ENCODE measurements around the gene CALD1. TPM values are rescaled to one million over a fixed set of nuclear protein-coding genes. Genes with fewer than 3 reads are reported as not detected.
A peak's percentile ranks its signal among the peaks of the same experiment; 100 is the strongest.

Gene CALD1
- polyA plus RNA-seq, 1 donor (not counting 4 experiments of a cell fraction or from before 2014, with no cell fraction given) = 229 TPM

DNA sequence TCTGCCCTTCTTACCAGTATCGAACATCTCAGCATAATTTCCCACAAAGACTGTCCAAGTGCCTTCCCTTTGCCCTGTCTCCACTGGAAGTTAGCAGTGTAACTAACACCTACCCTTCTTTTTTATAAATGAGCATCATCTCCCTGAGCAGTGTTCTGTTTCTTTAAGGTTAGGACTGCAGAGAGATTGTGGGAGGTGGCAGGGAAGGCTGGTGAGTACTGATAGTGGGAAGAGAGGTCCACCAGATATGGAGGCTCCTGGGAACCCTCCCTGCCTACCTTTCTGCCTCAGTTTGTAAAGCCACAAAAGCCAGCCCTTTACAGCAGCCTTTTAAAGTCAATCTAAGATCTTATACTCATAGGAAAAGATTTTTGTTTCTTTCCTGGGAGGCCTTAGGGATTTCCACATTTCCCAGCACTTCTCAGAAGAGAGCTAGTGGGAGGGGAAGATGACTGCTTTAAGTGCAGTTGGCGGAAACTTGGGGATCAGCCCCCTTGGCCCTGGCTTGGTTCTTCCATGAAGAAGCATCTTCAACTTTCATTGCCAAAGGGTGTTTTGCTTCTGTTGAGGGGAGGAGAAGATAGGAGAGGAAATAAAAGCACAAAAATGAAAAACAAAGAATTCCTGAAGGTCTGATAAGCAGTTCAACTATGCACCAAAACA lies 36.6 kb upstream of the CALD1 start:
- H3K9ac ChIP-seq (ENCODE audit: control insufficient read depth, extremely low read depth, insufficient read depth, low read length) = peak overlapping the region; percentile 24
- no peaks in the 10 kb centered on the region for H3K27me3 ChIP-seq (ENCODE audit: control insufficient read depth, extremely low read depth, insufficient read depth, low read length)
- no peaks in the 10 kb centered on the region for H3K36me3 ChIP-seq (ENCODE audit: control insufficient read depth in 2 of 2, extremely low read depth in 1 of 2, insufficient read depth in 2 of 2, low read length in 2 of 2)
- peak overlapping the region; percentile 75 for H3K4me2 ChIP-seq (ENCODE audit: control insufficient read depth, extremely low read depth, insufficient read depth, low read depth, low read length)
- no peak for DNase-seq (ENCODE audit: low read depth, low spot score)
- no peaks in the 10 kb centered on the region for H3K9me3 ChIP-seq (ENCODE audit: control insufficient read depth, low read depth, low read length)
- no peak overlapping the region for H3K4me3 ChIP-seq (ENCODE audit: control insufficient read depth in 2 of 3, extremely low read depth in 1 of 3, insufficient read depth in 2 of 3, low read depth in 1 of 3, low read length in 3 of 3)
- no peak for FAIRE-seq
- TF ChIP-seq EZH2 (IDR thresholded peaks at IDR 0.05; ENCODE audit: low read length) = no peak
- TF ChIP-seq CTCF (optimal IDR thresholded peaks at IDR 0.05 in 1 of 3, IDR thresholded peaks at IDR 0.05 in 1 of 3, conservative IDR thresholded peaks at IDR 0.05 in 1 of 3; ENCODE audit: extremely low read depth in 1 of 3, insufficient read depth in 2 of 3, low read length in 3 of 3) = no peak
- dilution Hi-C loops (cut with MboI; ENCODE audit: extremely low pct_ligation_motif_present, low sequenced_read_pairs) = no loop called here
- peak overlapping the region; percentile 78 for H3K27ac ChIP-seq (ENCODE audit: control insufficient read depth, insufficient read depth, low read length)
- H2AFZ ChIP-seq (ENCODE audit: control insufficient read depth, low read length) = peak overlapping the region; percentile 84
- H3K4me1 ChIP-seq (ENCODE audit: control insufficient read depth, extremely low read depth, insufficient read depth, low read length) = peaks cover 21% of the 10 kb centered on the region
- no peaks in the 10 kb centered on the region for H3K9me1 ChIP-seq (ENCODE audit: control insufficient read depth, extremely low read depth, insufficient read depth, low read length)
- H4K20me1 ChIP-seq (ENCODE audit: control insufficient read depth, extremely low read depth, insufficient read depth, low read length) = no peaks in the 10 kb centered on the region
- H3K79me2 ChIP-seq (ENCODE audit: control insufficient read depth, insufficient read depth, low read length) = no peaks in the 10 kb centered on the region

DNA sequence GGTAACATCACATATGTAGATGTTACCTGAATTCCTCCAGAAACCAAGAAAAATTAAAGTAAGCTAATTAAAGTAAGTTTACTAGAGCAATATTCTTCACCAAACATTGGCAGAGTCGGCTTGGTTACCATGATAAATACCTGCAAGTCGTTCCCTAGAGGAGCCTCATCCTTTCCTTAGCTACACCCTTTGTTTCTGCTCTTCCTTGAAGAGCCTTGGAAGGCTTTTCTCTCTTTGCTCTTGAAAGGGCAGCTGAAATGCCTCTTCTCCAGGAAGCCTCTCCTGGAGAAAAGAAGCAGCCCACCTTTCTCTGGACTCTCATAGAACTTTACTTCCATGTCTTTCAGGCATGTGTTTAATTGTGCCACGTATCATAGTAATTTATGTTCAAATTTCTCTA lies 34.9 kb upstream of the CALD1 start:
- TF ChIP-seq EZH2 (IDR thresholded peaks at IDR 0.05; ENCODE audit: low read length) (no peak), CTCF (optimal IDR thresholded peaks at IDR 0.05 in 1 of 3, IDR thresholded peaks at IDR 0.05 in 1 of 3, conservative IDR thresholded peaks at IDR 0.05 in 1 of 3; ENCODE audit: extremely low read depth in 1 of 3, insufficient read depth in 2 of 3, low read length in 3 of 3) (no peak)
- no peak for FAIRE-seq
- H3K9me1 ChIP-seq (ENCODE audit: control insufficient read depth, extremely low read depth, insufficient read depth, low read length) = no peaks in the 10 kb centered on the region
- no peak for DNase-seq (ENCODE audit: low read depth, low spot score)
- H3K27ac ChIP-seq (ENCODE audit: control insufficient read depth, insufficient read depth, low read length) = no peak overlapping the region
- H3K9me3 ChIP-seq (ENCODE audit: control insufficient read depth, low read depth, low read length) = no peaks in the 10 kb centered on the region
- no peaks in the 10 kb centered on the region for H3K36me3 ChIP-seq (ENCODE audit: control insufficient read depth in 2 of 2, extremely low read depth in 1 of 2, insufficient read depth in 2 of 2, low read length in 2 of 2)
- no peak overlapping the region for H3K4me3 ChIP-seq (ENCODE audit: control insufficient read depth in 2 of 3, extremely low read depth in 1 of 3, insufficient read depth in 2 of 3, low read depth in 1 of 3, low read length in 3 of 3)
- H3K27me3 ChIP-seq (ENCODE audit: control insufficient read depth, extremely low read depth, insufficient read depth, low read length) = no peaks in the 10 kb centered on the region
- no peak overlapping the region for H3K4me2 ChIP-seq (ENCODE audit: control insufficient read depth, extremely low read depth, insufficient read depth, low read depth, low read length)
- H3K4me1 ChIP-seq (ENCODE audit: control insufficient read depth, extremely low read depth, insufficient read depth, low read length) = peaks cover 21% of the 10 kb centered on the region
- no peaks in the 10 kb centered on the region for H4K20me1 ChIP-seq (ENCODE audit: control insufficient read depth, extremely low read depth, insufficient read depth, low read length)
- H3K79me2 ChIP-seq (ENCODE audit: control insufficient read depth, insufficient read depth, low read length) = no peaks in the 10 kb centered on the region
- no peak overlapping the region for H3K9ac ChIP-seq (ENCODE audit: control insufficient read depth, extremely low read depth, insufficient read depth, low read length)
- dilution Hi-C loops (cut with MboI; ENCODE audit: extremely low pct_ligation_motif_present, low sequenced_read_pairs) = no loop called here
- H2AFZ ChIP-seq (ENCODE audit: control insufficient read depth, low read length) = no peak overlapping the region

Data from keratinocyte (primary cell).